H1 (cell line): Measurements from ENCODE around the gene BTBD16. TPM values are rescaled to one million over a fixed set of nuclear protein-coding genes. Genes with fewer than 3 reads are reported as not detected.

Experiments
- CTCF ChIA-PET: fragments of 300-600 bp; sonication (Branson Sonifier 250); formaldehyde crosslinking; loops from one replicate; lab custom pipeline; 2021; ENCODE audit not compliant: partially characterized antibody; lab: Charles Lee
- POLR2A ChIA-PET: fragments of 300-600 bp; sonication (Branson Sonifier 250); formaldehyde crosslinking; loops from one replicate; lab custom pipeline; 2021; ENCODE audit warnings: inconsistent platforms; ENCODE audit not compliant: partially characterized antibody; lab: Charles Lee
- DNase-seq, 2 experiments: peaks; one replicate each; pipeline versions ENCODE4 v3.0.0 to v3.0.0-alpha.2; 2010 to 2022; ENCODE audit warnings: low spot score in 2 of 2, low read depth in 1 of 2, mixed read lengths in 1 of 2
- FAIRE-seq: peaks from 2 replicates; lab custom pipeline; 2011; peaks lifted over from hg19 to GRCh38; lab: Jason Lieb, UNC
- H2AFZ ChIP-seq: 2 replicates; pipeline ENCODE4 v1.8.1; 2012; ENCODE audit warnings: low read length, inconsistent platforms
- H2AK5ac ChIP-seq: 2 replicates; pipeline ENCODE4 v1.6.1; 2013; ENCODE audit warnings: low read depth, low read length
- H2BK120ac ChIP-seq: replicated peaks from 2 replicates; pipeline ENCODE3; 2013; ENCODE audit warnings: low read depth, low read length, inconsistent platforms
- H2BK12ac ChIP-seq: 2 replicates; pipeline ENCODE4 v1.6.1; 2013; ENCODE audit warnings: low read depth, low read length
- H2BK15ac ChIP-seq: 2 replicates; pipeline ENCODE4 v1.6.1; 2013; ENCODE audit warnings: low read length
- H2BK20ac ChIP-seq: 2 replicates; pipeline ENCODE4 v1.6.1; 2013; ENCODE audit warnings: low read length
- H2BK5ac ChIP-seq: 2 replicates; pipeline ENCODE4 v1.6.1; 2013; ENCODE audit warnings: low read depth, low read length
- H3K14ac ChIP-seq: 2 replicates; pipeline ENCODE4 v1.6.1; 2013; ENCODE audit warnings: inconsistent platforms; ENCODE audit not compliant: insufficient read length
- H3K18ac ChIP-seq: 2 replicates; pipeline ENCODE4 v1.6.1; 2013; ENCODE audit warnings: low read length; ENCODE audit errors: extremely low read depth
- H3K23ac ChIP-seq: 2 replicates; pipeline ENCODE4 v1.6.1; 2013; ENCODE audit warnings: inconsistent platforms; ENCODE audit not compliant: insufficient read length
- H3K23me2 ChIP-seq: 2 replicates; pipeline ENCODE4 v1.6.1; 2013; ENCODE audit warnings: low read depth, low read length
- H3K27ac ChIP-seq: 2 replicates; pipeline ENCODE4 v1.6.1; 2011; ENCODE audit warnings: low read depth, low read length, inconsistent platforms
- H3K27me3 ChIP-seq, 4 experiments: replicated peaks in 1 of 4; 1 replicate in 1 of 4; 2 replicates in 3 of 4; pipeline versions ENCODE4 v1.6.1 to v1.8.1; 2011 to 2013; ENCODE audit warnings: low read length in 3 of 4, mild to moderate bottlenecking in 3 of 4, inconsistent platforms in 2 of 4, mixed read lengths in 2 of 4, moderate library complexity in 1 of 4; ENCODE audit not compliant: control insufficient read depth in 3 of 4, insufficient read depth in 3 of 4; ENCODE audit errors: extremely low read depth in 1 of 4
- H3K36me3 ChIP-seq, 4 experiments: 2 replicates each; pipeline versions ENCODE4 v1.6.1 to v1.8.1; 2011 to 2013; ENCODE audit warnings: mild to moderate bottlenecking in 4 of 4, low read length in 3 of 4, moderate library complexity in 2 of 4, control low read depth in 1 of 4, inconsistent platforms in 1 of 4; ENCODE audit not compliant: insufficient read depth in 4 of 4, control insufficient read depth in 2 of 4
- H3K4ac ChIP-seq: replicated peaks from 2 replicates; pipeline ENCODE3; 2013; ENCODE audit warnings: low read length, low read depth, mixed read lengths, inconsistent platforms; ENCODE audit not compliant: insufficient read length
- H3K4me1 ChIP-seq, 4 experiments: replicated peaks in 1 of 4; 1 replicate in 1 of 4; 2 replicates in 3 of 4; pipeline versions ENCODE4 v1.6.1 to v1.8.1; 2011 to 2013; ENCODE audit warnings: low read length in 3 of 4, inconsistent platforms in 2 of 4, mixed read lengths in 1 of 4; ENCODE audit not compliant: insufficient read depth in 4 of 4, control insufficient read depth in 3 of 4
- H3K4me2 ChIP-seq, 2 experiments: 2 replicates each; pipeline versions ENCODE4 v1.6.1 to v1.8.1; 2011 to 2013; ENCODE audit warnings: low read depth in 2 of 2, low read length in 2 of 2, control low read depth in 1 of 2, inconsistent platforms in 1 of 2, mild to moderate bottlenecking in 1 of 2; ENCODE audit not compliant: insufficient read depth in 1 of 2
- H3K4me3 ChIP-seq, 4 experiments: fragments of 200-600, 300-600 bp in 1 of 4; sonication (generic), shearing (Covaris generic), sonication (Bioruptor Twin) in 1 of 4; 2 replicates each; pipeline versions ENCODE4 v1.5.1 to v1.8.1; 2011 to 2016; ENCODE audit warnings: low read length in 4 of 4, low read depth in 3 of 4, control low read depth in 2 of 4, inconsistent platforms in 2 of 4, mild to moderate bottlenecking in 2 of 4, mixed read lengths in 1 of 4, moderate library complexity in 1 of 4; ENCODE audit not compliant: insufficient read depth in 2 of 4; ENCODE audit errors: extremely low read depth in 1 of 4
- H3K56ac ChIP-seq: replicated peaks from 2 replicates; pipeline ENCODE3; 2013; ENCODE audit warnings: low read depth, mild to moderate bottlenecking, mixed read lengths, low read length, inconsistent platforms; ENCODE audit not compliant: insufficient read length
- H3K79me1 ChIP-seq: 2 replicates; pipeline ENCODE4 v1.6.1; 2013; ENCODE audit warnings: low read depth, low read length, control low read depth
- H3K79me2 ChIP-seq, 2 experiments: 2 replicates each; pipeline versions ENCODE4 v1.6.1 to v1.8.1; 2012 to 2013; ENCODE audit warnings: low read length in 2 of 2, mild to moderate bottlenecking in 2 of 2, inconsistent platforms in 1 of 2; ENCODE audit not compliant: insufficient read depth in 2 of 2, control insufficient read depth in 1 of 2
- H3K9ac ChIP-seq, 4 experiments: replicated peaks in 1 of 4; 1 replicate in 1 of 4; 2 replicates in 3 of 4; pipeline versions ENCODE4 v1.6.1 to v1.8.1; 2011 to 2013; ENCODE audit warnings: low read depth in 3 of 4, low read length in 3 of 4, control low read depth in 2 of 4, mild to moderate bottlenecking in 2 of 4, moderate library complexity in 2 of 4, inconsistent platforms in 1 of 4; ENCODE audit errors: extremely low read depth in 1 of 4
- H3K9me3 ChIP-seq, 2 experiments: 2 replicates each; pipeline versions ENCODE4 v1.6.1 to v1.8.1; 2012 to 2013; ENCODE audit warnings: mild to moderate bottlenecking in 2 of 2, moderate library complexity in 2 of 2, control low read depth in 1 of 2, inconsistent platforms in 1 of 2, low read depth in 1 of 2, low read length in 1 of 2, mixed read lengths in 1 of 2; ENCODE audit not compliant: insufficient read depth in 2 of 2
- H4K20me1 ChIP-seq, 2 experiments: replicated peaks in 1 of 2; 2 replicates each; pipeline versions ENCODE3 to v1.8.1; 2011 to 2013; ENCODE audit warnings: inconsistent platforms in 2 of 2, low read length in 2 of 2, mild to moderate bottlenecking in 1 of 2; ENCODE audit not compliant: insufficient read depth in 2 of 2, control insufficient read depth in 1 of 2
- H4K5ac ChIP-seq: 2 replicates; pipeline ENCODE4 v1.6.1; 2013; ENCODE audit warnings: low read length, low read depth, mixed read lengths, inconsistent platforms; ENCODE audit not compliant: insufficient read length
- H4K8ac ChIP-seq: 2 replicates; pipeline ENCODE4 v1.8.0; 2013; ENCODE audit warnings: mild to moderate bottlenecking, moderate library complexity, low read length, inconsistent platforms; ENCODE audit not compliant: insufficient read depth; ENCODE audit errors: extremely low read depth
- H4K91ac ChIP-seq: replicated peaks from 2 replicates; pipeline ENCODE3; 2013; ENCODE audit warnings: low read length, mixed read lengths, inconsistent platforms; ENCODE audit not compliant: insufficient read length
- CBX8 ChIP-seq: fragments of 300-800, 300-1000 bp; sonication (generic); IDR thresholded peaks from 2 replicates; pipeline ENCODE4 v1.7.1; 2016; ENCODE audit warnings: low read depth, low read length, borderline replicate concordance
- SRF ChIP-seq: IDR thresholded peaks from 2 replicates; pipeline ENCODE4 v1.6.1; 2011; ENCODE audit warnings: mild to moderate bottlenecking, low read depth, low read length, moderate library complexity
- TEAD4 ChIP-seq: IDR thresholded peaks from 2 replicates; pipeline ENCODE4 v1.6.1; 2012; ENCODE audit warnings: low read depth, low read length, inconsistent platforms, mixed read lengths
- WGBS, 2 experiments: shearing (Covaris generic) in 1 of 2; methylation state at CpG; one replicate each; pipeline versions ENCODE4 v1.1.6 to v1.1.7; 2013 to 2015; ENCODE audit warnings: low lambda C conversion rate in 2 of 2, mixed read lengths in 2 of 2, inconsistent platforms in 1 of 2, low coverage in 1 of 2, missing lambda C conversion rate in 1 of 2; ENCODE audit not compliant: insufficient replicate concordance in 2 of 2, insufficient coverage in 1 of 2, insufficient read length in 1 of 2; ENCODE audit errors: extremely low coverage in 1 of 2, missing lambda C conversion rate in 1 of 2; 5-methylcytosine and 5-hydroxymethylcytosine counted together
- polyA plus RNA-seq, 7 experiments: library from polyadenylated mRNA; depleted of rRNA in 3 of 7; stranded (reverse) in 5 of 7; unstranded in 2 of 7; fragments of >200 nt in 5 of 7; fragments of 200-250 nt in 2 of 7; gene quantifications; 1 replicate in 5 of 7; 2 replicates in 1 of 7; 4 replicates in 1 of 7; pipeline versions ENCODE4 v1.2.1 to v1.2.3, GENCODE V29; 2011 to 2013; ENCODE audit warnings: missing spikeins in 2 of 7, mixed read lengths in 2 of 7
- total RNA-seq: library from RNA; stranded (reverse); fragmentation: NEBNext Ultra II Directional; extraction: Animal tissue kit (Norgen Biotek cat#: 25700); gene quantifications from 2 replicates; pipeline ENCODE4 v1.2.1, GENCODE V29; 2021

Gene BTBD16
- total and polyA plus RNA-seq, 2 of the 8 experiments (the other 6 are each of a cell fraction or from before 2014, with no cell fraction given): 0.05 TPM; not detected in 1

DNA sequence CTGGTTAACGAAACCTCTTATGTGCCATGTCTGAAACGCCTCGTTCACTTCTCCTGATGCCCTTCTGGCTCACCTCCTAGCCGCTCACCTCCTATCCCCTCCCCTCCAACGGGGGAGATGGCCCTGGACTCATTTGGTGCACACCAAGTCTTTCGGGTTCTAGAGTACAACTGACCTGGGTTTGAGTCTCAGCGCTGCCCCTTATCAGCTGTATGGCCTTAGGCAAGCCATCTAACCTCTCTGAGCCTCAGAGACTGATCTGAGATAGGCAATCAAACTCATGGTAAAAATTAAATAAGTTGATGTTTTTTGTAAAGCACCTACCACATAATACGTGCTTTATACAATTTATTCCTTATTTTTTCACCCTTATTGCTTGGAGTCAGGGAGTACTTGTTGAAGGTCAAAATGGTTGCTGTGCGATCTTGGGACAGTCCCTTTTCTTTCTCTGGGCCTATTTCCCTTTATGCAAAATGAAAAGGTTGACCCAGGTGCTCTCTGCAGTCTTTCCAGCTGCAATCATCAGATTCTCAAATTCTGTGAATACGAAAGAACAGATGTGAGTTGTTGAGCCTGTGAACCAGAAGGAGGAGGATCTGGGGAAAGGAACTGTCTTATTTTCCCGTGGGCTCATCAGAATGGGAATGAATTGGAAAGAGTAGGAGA lies 72.2 kb downstream of the BTBD16 start:
- FAIRE-seq (no peak), DNase-seq (no peak)
- Histone ChIP-seq H3K4ac (peak overlapping the region; percentile 36), H2AFZ (no peak overlapping the region), H3K4me3 (no peak overlapping the region; a peak in 1 of 8 replicates), H3K79me2 (no peaks in the 10 kb centered on the region), H3K18ac (peak overlapping the region; percentile 28; the same call in 1 of the 2 replicates), H3K23ac (no peak overlapping the region), H3K27ac (no peak overlapping the region), H3K27me3 (no peaks in the 10 kb centered on the region), H2BK20ac (peak overlapping the region; percentile 72; the same call in 1 of the 2 replicates), H2BK12ac (peak overlapping the region; percentile 60; the same call in 1 of the 2 replicates), H4K20me1 (no peaks in the 10 kb centered on the region), H3K9ac (no peak overlapping the region), H2AK5ac (0 out of 2 replicates have a peak overlapping the region, but pooled peaks have one; percentile 32), H4K5ac (peak overlapping the region; percentile 39), H4K8ac (no peak overlapping the region), H2BK5ac (peak overlapping the region; percentile 71; the same call in 1 of the 2 replicates), H3K56ac (no peak overlapping the region), H2BK120ac (peak overlapping the region; percentile 66), H3K9me3 (peaks cover 14 to 18% of the 10 kb centered on the region in 2 experiments), H4K91ac (peak overlapping the region; percentile 58), H3K14ac (no peak overlapping the region), H3K23me2 (no peaks in the 10 kb centered on the region), H2BK15ac (no peak overlapping the region; the same call in 1 of the 2 replicates), H3K4me1 (peaks cover 2 to 11% (median 8%) of the 10 kb centered on the region in 4 experiments; a peak in 6 of 7 replicates), H3K4me2 (no peak overlapping the region; a peak in 1 of 4 replicates), H3K36me3 (no peaks in the 10 kb centered on the region), H3K79me1 (no peaks in the 10 kb centered on the region)
- CTCF ChIA-PET: interaction anchor here (0.5 to 4.4 kb wide), 27 partner anchors 8 to 680 kb away, joined by 3 to 32 read pairs (median 3); partner anchors contain the start of gene PLEKHA1
- POLR2A ChIA-PET: no interaction called here
- WGBS, 2 experiments: 84% methylated on average over 11 of the region's 11 CpGs; no CpG with 5 or more reads in 1 of the 2 experiments
- TF ChIP-seq CBX8 (no peak), TEAD4 (no peak), SRF (no peak)
